Effector CD8-positive, alpha-beta T cell (primary cell): ENCODE data around the gene RHOB.
"Not testable (repeated sequence)": the region's sequence is repeated elsewhere in the genome, so short reads cannot be mapped to it uniquely, and the experiment has no call there.

ENCODE experiments used
- DNase-seq: peaks from one replicate; lab custom pipeline; 2025; lab: John Stamatoyannopoulos, UW

RHOB gene

GRCh38 chr2:20422402-20423271, 24.2 kb upstream of the RHOB start:
- DNase-seq, result no peak

DNA sequence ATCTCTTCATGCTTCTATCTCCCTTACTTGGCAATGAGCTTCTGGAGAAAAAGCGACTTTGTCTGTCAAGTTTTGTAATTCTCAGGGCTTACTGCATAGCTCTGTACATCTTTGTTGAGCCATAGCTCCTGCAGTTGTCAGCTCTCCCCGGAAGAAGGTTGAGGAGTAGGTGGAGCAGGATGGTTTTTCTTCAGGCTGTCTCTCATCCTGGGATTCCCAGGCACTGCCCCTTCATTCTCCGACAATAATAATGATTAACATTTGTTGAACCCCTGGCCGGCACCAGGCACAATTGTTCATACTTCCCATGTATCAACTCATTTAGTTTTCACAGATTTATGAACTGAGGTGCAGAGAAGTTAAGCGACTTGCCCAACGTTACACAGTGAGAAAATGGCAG, 23.5 kb upstream of the RHOB start:
- DNase-seq, result no peak

GRCh38 chr2:20423847-20424246, 23.0 kb upstream of the RHOB start:
- no peak for DNase-seq

- no peak for DNase-seq
Measured at GRCh38 chr2:20424300-20425290, 22.3 kb upstream of the RHOB start.

GRCh38 chr2:20425371-20425881, 21.4 kb upstream of the RHOB start:
- no peak for DNase-seq

GRCh38 chr2:20425884-20426283, 21.0 kb upstream of the RHOB start:
- DNase-seq, result no peak

DNA sequence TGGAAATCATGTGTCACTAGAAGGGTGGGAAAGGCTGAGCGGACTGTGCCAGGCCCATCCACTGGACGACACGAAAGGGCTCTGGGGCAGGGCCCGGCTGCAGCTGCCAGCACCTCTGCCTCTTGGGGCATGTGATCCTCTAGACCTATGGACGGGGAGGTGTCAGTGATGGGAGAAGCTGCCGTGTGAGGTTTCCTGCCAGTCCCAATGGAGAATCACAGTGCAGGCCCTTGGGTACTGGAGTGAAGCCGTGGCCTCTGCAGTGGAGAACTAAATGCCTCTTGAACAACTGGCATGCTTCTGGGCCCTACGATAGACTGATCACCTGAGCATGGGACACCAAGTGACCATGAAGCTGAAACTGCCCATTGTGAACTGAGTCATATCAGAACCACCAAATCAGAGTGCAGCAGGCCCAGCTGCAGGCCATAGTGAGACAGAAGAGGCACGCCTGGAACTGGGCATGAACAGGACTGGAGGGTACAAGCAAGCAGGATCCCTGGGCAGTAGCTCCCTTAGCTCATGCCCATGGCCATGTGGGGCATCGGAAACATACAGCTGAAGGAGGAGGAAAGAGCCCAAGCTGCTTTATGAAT, 18.8 kb upstream of the RHOB start:
- DNase-seq, result no peak

DNA sequence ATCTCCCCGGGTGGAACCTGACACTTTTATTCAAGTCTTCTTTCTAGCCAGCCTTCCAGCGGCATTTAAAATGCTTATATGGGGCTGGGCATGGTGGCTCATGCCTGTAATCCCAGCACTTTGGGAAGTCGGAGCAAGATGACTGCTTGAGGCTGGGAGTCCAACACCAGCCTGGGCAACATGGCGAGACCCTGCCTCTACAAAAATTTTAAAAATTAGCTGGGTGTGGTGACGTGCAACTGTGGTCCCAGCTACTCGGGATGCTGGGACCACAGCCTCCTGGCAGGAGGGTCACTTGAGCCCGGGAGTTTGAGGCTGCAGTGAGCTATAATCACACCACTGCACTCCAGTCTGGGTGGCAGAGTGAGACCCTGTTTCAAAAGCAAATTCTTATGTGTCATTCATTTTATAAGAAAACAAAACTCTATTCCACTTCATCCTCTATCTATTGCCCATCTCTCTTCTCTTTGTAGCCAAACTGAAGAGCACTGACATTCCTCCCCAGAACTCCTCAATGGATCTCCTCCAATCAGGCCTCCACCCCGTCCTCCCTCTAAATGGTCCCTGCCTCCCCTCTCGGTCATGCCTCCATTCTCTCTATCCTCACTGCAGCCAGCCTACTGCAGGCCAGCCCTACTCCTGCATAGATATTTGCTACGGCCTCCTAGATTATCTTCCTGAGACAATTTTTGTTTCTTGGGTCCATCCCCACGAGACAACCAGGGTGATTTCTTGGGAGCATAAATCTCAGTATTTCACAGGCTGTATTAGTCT, 18.0 kb upstream of the RHOB start:
- DNase-seq, result no peak

DNA sequence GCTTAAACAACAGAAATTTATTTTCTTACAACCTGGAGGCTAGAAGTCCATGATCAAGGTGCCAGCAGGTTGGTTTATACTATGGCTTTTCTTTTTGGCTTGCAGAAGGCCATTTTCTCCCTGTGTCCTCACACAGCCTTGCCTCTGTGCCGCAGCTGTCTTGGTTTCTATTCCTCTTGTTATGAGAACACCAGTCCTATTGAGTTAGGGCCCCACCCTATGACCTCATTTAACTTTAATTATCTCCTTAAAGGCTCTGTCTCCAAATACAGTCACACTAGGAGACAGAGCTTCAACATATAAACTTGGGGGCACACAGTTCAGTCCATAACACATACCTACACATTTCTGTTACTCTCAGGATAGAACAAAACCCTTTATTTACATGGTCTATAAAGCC, 17.3 kb upstream of the RHOB start:
- no peak for DNase-seq

DNA sequence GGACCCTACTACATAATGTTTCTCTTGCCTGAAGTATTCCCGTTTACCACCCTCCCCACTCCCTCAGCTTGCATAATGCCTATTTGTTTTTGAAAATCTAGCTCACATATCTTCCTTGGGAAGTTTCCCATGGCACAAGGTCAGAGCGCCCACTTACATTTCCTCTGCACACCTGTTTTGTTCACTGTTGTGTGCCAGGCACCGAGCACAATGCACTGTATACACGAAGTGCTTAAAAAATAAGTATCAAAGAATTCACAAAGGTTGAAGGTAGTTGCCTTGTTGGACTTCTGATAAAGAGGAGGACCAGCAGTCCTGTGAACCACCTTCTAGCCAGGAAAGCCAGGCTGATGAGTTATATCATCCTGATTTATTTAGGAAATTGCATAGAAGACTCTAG, 16.8 kb upstream of the RHOB start:
- DNase-seq, result no peak

GRCh38 chr2:20430461-20431300, 16.2 kb upstream of the RHOB start:
- no peak for DNase-seq

DNA sequence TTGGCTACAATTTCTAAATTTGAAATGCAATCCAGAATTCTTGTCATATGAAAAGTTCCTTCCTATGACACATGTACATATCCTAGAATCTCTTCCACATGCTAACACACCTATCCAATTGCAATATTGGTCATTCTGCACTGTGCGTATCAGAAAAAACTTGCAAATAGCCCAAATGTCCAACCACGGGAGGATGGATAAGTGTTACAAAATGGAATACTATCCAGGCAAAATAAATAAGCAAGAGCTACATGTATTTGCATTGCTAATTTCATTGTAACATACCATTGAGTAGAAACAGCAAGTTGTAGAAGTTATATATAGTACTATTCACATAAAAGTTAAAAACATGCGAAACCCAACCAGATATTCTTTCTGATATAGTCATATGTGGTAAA, 15.6 kb upstream of the RHOB start:
- DNase-seq, result no peak

GRCh38 chr2:20431772-20432171, 15.1 kb upstream of the RHOB start:
- DNase-seq, result no peak

DNA sequence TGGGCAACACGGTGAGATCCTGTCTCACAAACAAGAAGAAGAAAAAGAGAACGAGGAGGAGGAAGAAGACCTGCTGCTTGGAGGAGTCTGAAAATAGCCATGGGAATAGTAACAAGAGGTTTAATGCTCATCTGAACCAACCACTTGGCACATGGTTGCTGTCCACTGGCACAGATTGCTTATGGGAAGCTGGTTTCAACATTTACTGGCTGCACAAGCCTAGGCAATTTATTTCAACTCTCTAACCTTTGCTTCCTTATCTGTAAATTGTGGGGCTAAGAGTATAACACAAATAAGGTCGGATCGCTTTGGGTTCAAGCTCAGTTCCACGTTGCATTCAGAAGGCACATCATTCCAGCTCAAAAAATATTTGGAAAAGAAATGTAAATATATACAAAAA, 14.2 kb upstream of the RHOB start:
- no peak for DNase-seq

DNA sequence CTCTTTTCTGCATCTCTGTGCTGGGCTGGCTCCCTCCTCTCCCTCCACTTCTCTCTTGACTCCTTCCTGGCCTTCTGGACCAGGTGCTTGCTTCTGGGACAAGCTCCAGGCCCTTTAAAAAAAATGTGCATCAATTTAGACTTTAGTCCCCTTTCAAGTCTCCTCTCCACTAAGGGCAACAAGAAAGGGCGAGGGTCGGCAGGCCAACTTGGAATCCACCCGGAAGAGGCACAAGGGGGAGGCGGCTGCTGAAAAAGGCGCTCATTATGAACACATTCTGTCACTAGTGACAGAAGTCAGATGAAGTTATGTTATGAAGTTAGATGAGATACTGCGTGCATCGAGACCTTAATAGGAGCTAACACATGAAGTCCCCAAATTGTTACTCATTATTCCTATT, 13.6 kb upstream of the RHOB start:
- no peak for DNase-seq

GRCh38 chr2:20433946-20434553, 12.8 kb upstream of the RHOB start:
- DNase-seq, result no peak

GRCh38 chr2:20434588-20435294, 12.1 kb upstream of the RHOB start:
- DNase-seq, result no peak

DNA sequence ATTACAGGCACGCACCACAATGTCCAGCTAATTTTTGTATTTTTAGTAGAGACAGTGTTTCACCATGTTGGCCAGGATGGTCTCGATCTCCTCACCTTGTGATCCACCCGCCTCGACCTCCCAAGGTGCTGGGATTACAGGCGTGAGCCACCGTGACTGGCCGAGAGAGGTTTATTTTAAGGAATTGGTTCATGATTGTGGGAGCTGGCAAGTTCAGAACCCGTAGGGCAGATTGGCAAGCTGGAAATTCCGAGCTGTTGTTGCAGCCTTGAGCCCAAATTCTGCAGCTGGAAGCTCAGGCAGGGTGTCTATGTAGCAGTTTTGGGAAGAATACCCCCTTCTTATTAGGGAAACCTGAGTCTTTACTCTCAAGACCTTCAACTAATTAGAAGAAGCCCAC, 11.4 kb upstream of the RHOB start:
- not testable (repeated sequence) for DNase-seq

DNA sequence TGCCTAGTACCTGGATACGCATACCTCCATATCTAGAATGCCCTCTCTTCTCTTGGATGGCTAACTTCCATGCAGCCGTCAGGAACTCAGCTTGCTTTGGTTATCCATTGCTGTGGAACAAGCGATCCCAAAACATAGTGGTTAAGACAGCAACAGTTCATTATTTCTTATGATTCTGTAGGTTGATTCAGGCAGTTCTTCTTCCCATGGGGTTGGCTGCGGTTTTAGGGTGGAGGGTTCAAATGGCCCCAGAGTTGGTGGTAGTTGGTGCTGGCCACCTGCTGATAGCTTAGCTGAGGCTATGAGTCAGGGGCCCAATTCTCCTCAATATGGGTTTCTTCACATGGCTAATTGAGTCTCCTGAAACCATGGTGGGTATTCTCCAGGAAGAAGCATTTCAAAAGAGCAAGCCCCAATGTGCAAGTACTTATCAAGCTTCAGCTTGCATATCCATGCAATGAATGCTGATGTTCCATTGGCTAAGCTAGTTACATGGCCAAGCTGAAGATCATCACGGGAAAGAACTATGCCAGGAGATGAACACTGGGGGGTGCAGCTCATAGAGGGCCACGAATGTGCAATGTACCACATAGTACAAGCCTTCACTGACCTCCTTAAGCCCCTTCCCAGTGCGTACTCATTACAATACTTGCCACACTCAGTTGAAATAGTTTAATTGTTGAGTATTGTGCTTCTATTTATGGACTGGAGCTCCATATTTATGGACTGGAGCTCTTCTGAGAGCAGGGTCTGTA, 10.0 kb upstream of the RHOB start:
- no peak for DNase-seq
